Heart left ventricle (tissue), 16 donors: ENCODE data around the gene ITPRID1. TPM values are rescaled to one million over a fixed set of nuclear protein-coding genes. Genes with fewer than 3 reads are reported as not detected.

Experiments used
- ATAC-seq, 4 donors: fragments of 200-7000 bp; cut with Tn5 transposase; one replicate each; pipeline ENCODE4 v1.9.1; 2020 to 2022; ENCODE audit warnings: moderate library complexity in 4 of 4, mild to moderate bottlenecking in 3 of 4, moderate number of reproducible peaks in 1 of 4
- DNase-seq, 5 donors: peaks; one replicate each; pipeline ENCODE4 v3.0.0-alpha.2; 2020
- H3K27ac ChIP-seq, 12 donors: fragments of 200-600 bp; sonication (generic) in 4 of 12; one replicate each; pipeline versions ENCODE4 v1.5.0 to v1.8.0; 2016 to 2022; ENCODE audit warnings: mild to moderate bottlenecking in 2 of 12
- H3K27me3 ChIP-seq, 9 donors: fragments of 200-600 bp; sonication (generic) in 2 of 9; one replicate each; pipeline versions ENCODE4 v1.5.1 to v1.8.0; 2016 to 2022; ENCODE audit warnings: mild to moderate bottlenecking in 3 of 9
- H3K36me3 ChIP-seq, 9 donors: fragments of 200-600 bp; sonication (generic) in 2 of 9; one replicate each; pipeline versions ENCODE4 v1.5.0 to v1.8.0; 2018 to 2022; ENCODE audit warnings: mild to moderate bottlenecking in 2 of 9
- H3K4me1 ChIP-seq, 12 donors: fragments of 200-600 bp; sonication (generic) in 4 of 12; one replicate each; pipeline versions ENCODE4 v1.5.0 to v1.8.0; 2016 to 2022; ENCODE audit warnings: mild to moderate bottlenecking in 3 of 12
- H3K4me3 ChIP-seq, 12 donors: fragments of 200-600 bp; sonication (generic) in 4 of 12; one replicate each; pipeline versions ENCODE4 v1.5.0 to v1.8.0; 2017 to 2022; ENCODE audit warnings: mild to moderate bottlenecking in 9 of 12, moderate library complexity in 4 of 12
- H3K9me3 ChIP-seq, 12 donors: fragments of 200-600 bp; sonication (generic) in 4 of 12; one replicate each; pipeline versions ENCODE4 v1.5.0 to v1.8.0; 2016 to 2022; ENCODE audit warnings: mild to moderate bottlenecking in 1 of 12
- CTCF ChIP-seq, 12 donors: fragments of 200-600 bp; sonication (generic) in 4 of 12; IDR thresholded peaks; one replicate each; pipeline versions ENCODE4 v1.5.0 to v1.8.0; 2018 to 2022; ENCODE audit warnings: antibody characterized with exemption in 12 of 12, mild to moderate bottlenecking in 5 of 12
- POLR2A ChIP-seq, 2 donors: fragments of 450-650 bp; IDR thresholded peaks; one replicate each; pipeline ENCODE4 v1.6.1; 2017; ENCODE audit warnings: antibody characterized with exemption in 2 of 2, mild to moderate bottlenecking in 2 of 2, moderate library complexity in 2 of 2
- WGBS, 4 donors: extraction: QIAGEN DNeasy Blood & Tissue Kit in 2 of 4; methylation state at CpG; one replicate each; pipeline versions ENCODE4 v1.1.5 to v1.1.7; 2013 to 2018; 5-methylcytosine and 5-hydroxymethylcytosine counted together
- intact Hi-C, 10 donors: fragments of 100-400 bp; cut with DNase I; formaldehyde crosslinking; loops; one replicate each; pipeline versions ENCODE4 v1.11.1 to v1.14.2; 2022
- polyA plus RNA-seq, 2 donors: library from polyadenylated mRNA; stranded (reverse); fragments of 200-250 nt; gene quantifications; one replicate each; pipeline ENCODE4 v1.2.3, GENCODE V29; 2013
- total RNA-seq, 9 donors: library from RNA; depleted of rRNA in 2 of 9; stranded (reverse); fragments of >200 nt in 2 of 9; fragmentation: NEBNext Ultra II Directional in 3 of 9; extraction: Animal tissue kit (Norgen Biotek cat#: 25700) in 3 of 9; gene quantifications; one replicate each; pipeline versions ENCODE4 v1.1.0 to v1.2.4, GENCODE V29; 2016 to 2023
- donor health status: ischemic (EF 13 %, LVEDD 7.1; RV severe dilation, severe dysfunction).
- donor health status: healthy with polysubstance abuse.
- donor health status: DM: no; HTN: yes; CAD: no.
- donor health status: DM: no; HTN: no; CAD: no.
- donor health status: ischemic (EF 25% LVEDD 6.9; RV normal size, moderate dysfunction).
- donor health status: ischemic (EF 25% LVEDD 5.7; RV mildly dilated, moderate dysfunction).
- donor health status: healthy.
- donor health status: DM: yes; HTN: yes; CAD: no.
- donor health status: ischemic (EF 35%, LVEDD 5.7; RV mildly dilated, moderate dysfunction).
- donor health status: nonischemic (EF 11% LVEDD 7.7; RV severe dilation, severe dysfunction).
- donor health status: DM: yes; HTN: yes; CAD: no.
- donor health status: PGD.
- donor health status: ischemic (EF 29% LVEDD 5.4; RV normal size, mild dysfunction).
- donor health status: nonischemic (EF 23%, LVEDD 6.1; RV moderate dilation, normal function).

ITPRID1 gene
- total and polyA plus RNA-seq, 11 donors = 0.19 TPM; not detected in 10

DNA sequence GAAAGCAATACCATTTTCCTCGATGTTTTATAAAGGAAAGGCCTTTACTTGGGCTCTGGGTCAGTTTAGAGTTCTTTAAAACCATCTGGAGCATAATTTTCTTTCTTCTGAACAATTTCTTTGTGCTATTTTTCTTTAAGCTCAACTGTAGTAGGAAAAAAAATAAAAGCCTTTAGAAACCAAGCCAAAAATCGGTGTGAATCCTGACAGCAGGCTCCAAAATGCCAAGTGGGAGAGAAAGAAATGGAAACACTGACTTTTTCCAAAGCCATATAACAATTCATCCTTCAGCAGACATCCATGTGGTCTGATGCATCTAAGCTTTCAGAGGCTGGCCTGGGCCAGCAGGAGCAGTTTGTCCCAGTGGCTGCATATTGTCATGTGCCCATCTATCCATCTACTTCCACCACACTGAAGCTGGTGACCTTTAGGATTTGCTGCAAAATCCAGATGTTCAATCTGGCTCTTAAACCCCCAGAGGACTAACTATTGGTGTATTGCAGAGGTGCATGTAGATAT, 23.0 kb upstream of the ITPRID1 start:
- intact Hi-C loops = no loop called here
- DNase-seq = no peak
- no peaks in the 10 kb centered on the region for H3K4me1 ChIP-seq
- H3K9me3 ChIP-seq = no peaks in the 10 kb centered on the region
- H3K36me3 ChIP-seq = no peaks in the 10 kb centered on the region
- H3K27me3 ChIP-seq = peaks cover 0 to 7% (median 0%) of the 10 kb centered on the region in 9 donors
- no peak overlapping the region for H3K27ac ChIP-seq
- WGBS, 4 donors = 44 to 56% (median 56%) methylated on average over 2 of the region's 2 CpGs
- TF ChIP-seq CTCF (IDR thresholded peaks at IDR 0.05) (no peak), POLR2A (IDR thresholded peaks at IDR 0.05) (no peak)
- H3K4me3 ChIP-seq = no peak overlapping the region
- no peak for ATAC-seq

- 74 to 90% (median 84%) methylated on average over 4 of the region's 4 CpGs for WGBS, 4 donors
- no peak for DNase-seq
- H3K4me1 ChIP-seq = no peaks in the 10 kb centered on the region
Measured at GRCh38 chr7:31492086-31492485, 21.8 kb upstream of the ITPRID1 start.

GRCh38 chr7:31493714-31494181, 20.1 kb upstream of the ITPRID1 start:
- Histone ChIP-seq H3K36me3 (no peaks in the 10 kb centered on the region), H3K4me3 (no peak overlapping the region), H3K27ac (no peak overlapping the region), H3K27me3 (peaks cover 0 to 9% (median 0%) of the 10 kb centered on the region in 9 donors), H3K4me1 (no peaks in the 10 kb centered on the region), H3K9me3 (no peaks in the 10 kb centered on the region)
- ATAC-seq (peak in 1 of 4 donors; percentile 31), DNase-seq (no peak)
- no peak for TF ChIP-seq POLR2A (IDR thresholded peaks at IDR 0.05)
- no peak for TF ChIP-seq CTCF (IDR thresholded peaks at IDR 0.05)
- intact Hi-C loops = no loop called here
- 19 to 29% (median 24%) methylated on average over 3 of the region's 3 CpGs for WGBS, 4 donors

More at GRCh38 chr7:31492086-31492485, 21.8 kb upstream of the ITPRID1 start:
- Histone ChIP-seq H3K36me3 (no peaks in the 10 kb centered on the region), H3K9me3 (no peaks in the 10 kb centered on the region), H3K27ac (no peak overlapping the region), H3K27me3 (peaks cover 0 to 9% (median 0%) of the 10 kb centered on the region in 9 donors), H3K4me3 (no peak overlapping the region)
- no peak for TF ChIP-seq CTCF (IDR thresholded peaks at IDR 0.05)
- intact Hi-C loops = no loop called here
- no peak for ATAC-seq

DNA sequence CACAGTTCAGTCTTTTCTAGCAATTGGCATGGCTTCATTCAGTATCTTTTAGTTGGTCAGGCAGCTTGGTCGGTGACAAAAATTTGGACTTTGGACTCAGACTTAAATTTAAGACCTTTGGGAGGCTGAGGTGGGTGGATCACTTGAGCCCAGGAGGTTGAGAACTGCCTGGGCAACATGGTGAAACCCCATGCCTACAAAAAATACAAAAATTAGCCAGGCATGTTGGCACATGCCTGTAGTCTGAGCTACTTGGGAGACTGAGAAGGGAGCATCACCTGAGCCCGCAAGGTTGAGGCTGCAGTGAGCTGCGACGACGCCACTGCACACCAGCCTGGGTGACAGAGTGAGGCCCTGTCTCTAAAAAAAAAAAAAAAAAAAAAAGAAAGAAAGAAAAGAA, 19.5 kb upstream of the ITPRID1 start:
- 74 to 80% (median 76%) methylated on average over 5 of the region's 5 CpGs for WGBS, 4 donors
- H3K27me3 ChIP-seq = peaks cover 0 to 9% (median 0%) of the 10 kb centered on the region in 9 donors
- intact Hi-C loops = no loop called here
- TF ChIP-seq CTCF (IDR thresholded peaks at IDR 0.05) (no peak), POLR2A (IDR thresholded peaks at IDR 0.05) (no peak)
- no peaks in the 10 kb centered on the region for H3K36me3 ChIP-seq
- H3K9me3 ChIP-seq = no peaks in the 10 kb centered on the region
- H3K27ac ChIP-seq = no peak overlapping the region
- no peaks in the 10 kb centered on the region for H3K4me1 ChIP-seq
- DNase-seq = no peak
- H3K4me3 ChIP-seq = no peak overlapping the region
- ATAC-seq = no peak
